Activated CD8-positive, alpha-beta T cell treated with anti-CD3 and anti-CD28 coated beads for 36 hours (primary cell): Measurements from ENCODE around the gene NAXE. TPM values are rescaled to one million over a fixed set of nuclear protein-coding genes. Genes with fewer than 3 reads are reported as not detected.
"Not testable (repeated sequence)": the region's sequence is repeated elsewhere in the genome, so short reads cannot be mapped to it uniquely, and the experiment has no call there.

ENCODE experiments used
- ATAC-seq: fragments of 200-7000 bp; cut with Tn5 transposase; one replicate; pipeline ENCODE4 v1.10.0; 2021; ENCODE audit warnings: mild to moderate bottlenecking, moderate library complexity
- CTCF ChIA-PET: fragments of 350-600 bp; sonication (Branson Sonifier 250); formaldehyde crosslinking; loops from one replicate; lab custom pipeline; 2021; ENCODE audit warnings: antibody characterized with exemption; lab: Charles Lee
- POLR2A ChIA-PET: fragments of 350-600 bp; sonication (Branson Sonifier 250); formaldehyde crosslinking; loops from one replicate; lab custom pipeline; 2021; ENCODE audit warnings: antibody characterized with exemption; lab: Charles Lee
- DNase-seq: peaks from one replicate; pipeline ENCODE4 v3.0.0-alpha.2; 2020
- H3K27ac Mint-ChIP-seq: one replicate; pipeline ENCODE4 v1.8.0; 2021; ENCODE audit warnings: mild to moderate bottlenecking, mixed read lengths
- H3K27me3 Mint-ChIP-seq: one replicate; pipeline ENCODE4 v1.8.0; 2021; ENCODE audit warnings: mixed read lengths
- H3K36me3 Mint-ChIP-seq: one replicate; pipeline ENCODE4 v1.8.0; 2021; ENCODE audit warnings: low read depth, mixed read lengths
- H3K4me1 Mint-ChIP-seq: one replicate; pipeline ENCODE4 v1.8.0; 2021; ENCODE audit warnings: low read depth, mixed read lengths
- H3K4me3 Mint-ChIP-seq: one replicate; pipeline ENCODE4 v1.8.0; 2021; ENCODE audit warnings: mild to moderate bottlenecking, moderate library complexity, mixed read lengths
- H3K9me3 Mint-ChIP-seq: one replicate; pipeline ENCODE4 v1.8.0; 2021; ENCODE audit warnings: mixed read lengths
- CTCF ChIP-seq: fragments of 200-600 bp; IDR thresholded peaks from one replicate; pipeline ENCODE4 v1.8.0; 2022; ENCODE audit warnings: antibody characterized with exemption, mild to moderate bottlenecking
- intact Hi-C: fragments of 100-400 bp; cut with micrococcal nuclease; formaldehyde crosslinking; loops from one replicate; pipeline ENCODE4 v1.10.0; 2022
- total RNA-seq, 2 experiments: library from RNA; stranded (reverse); gene quantifications; one replicate each; pipeline ENCODE4 v1.2.3, GENCODE V29; 2021

NAXE gene
- total RNA-seq, 2 experiments from 2014 or later = 65.4 to 68.6 TPM

GRCh38 chr1:156600733-156601121 lies 9.2 kb downstream of the NAXE start:
- Mint-ChIP-seq H3K4me1 (peaks cover 32% of the 10 kb centered on the region), H3K9me3 (no peaks in the 10 kb centered on the region), H3K27ac (peak overlapping the region; percentile 97), H3K27me3 (no peaks in the 10 kb centered on the region), H3K36me3 (peaks cover 40% of the 10 kb centered on the region), H3K4me3 (peak overlapping the region; percentile 93)
- CTCF ChIA-PET = interaction anchor here (1.0 to 5.5 kb wide), 11 partner anchors 8 to 215 kb away, joined by 3 to 27 read pairs (median 6); partner anchors contain the start of genes MEF2D and NAXE
- intact Hi-C loops = loop anchor here (5.0 kb wide), 1 partner anchor 143 kb away; no protein-coding TSS in a partner anchor
- ATAC-seq = no peak
- DNase-seq = peak; percentile 23
- POLR2A ChIA-PET = interaction anchor here (0.8 to 3.2 kb wide), 11 partner anchors 9 to 125 kb away, joined by 3 to 29 read pairs (median 4); partner anchors contain the start of gene NAXE
- no peak for TF ChIP-seq CTCF

- peak within 1 kb of the TSS; percentile 93 for H3K4me3 Mint-ChIP-seq
- intact Hi-C loops = loop anchor here (5.0 kb wide), 1 partner anchor 144 kb away; no protein-coding TSS in a partner anchor
- peak; percentile 77 for ATAC-seq
- peaks cover 32% of the 10 kb centered on the region for H3K4me1 Mint-ChIP-seq
- TF ChIP-seq CTCF = no peak
- ChIA-PET POLR2A (interaction anchor here (0.6 to 3.2 kb wide), 9 partner anchors 10 to 125 kb away, joined by 3 to 29 read pairs (median 4); partner anchors contain the start of gene NAXE), CTCF (interaction anchor here (0.6 to 5.5 kb wide), 14 partner anchors 7 to 215 kb away, joined by 3 to 27 read pairs (median 4); partner anchors contain the start of genes MEF2D and NAXE)
- H3K27ac Mint-ChIP-seq = peak within 1 kb of the TSS; percentile 97
- H3K27me3 Mint-ChIP-seq = no peaks in the 10 kb centered on the region
- peaks cover 37% of the 10 kb centered on the region for H3K36me3 Mint-ChIP-seq
- DNase-seq = peak; percentile 91
- H3K9me3 Mint-ChIP-seq = no peaks in the 10 kb centered on the region
These were observed 9.7 kb downstream of the NAXE start, which contains the start of gene GPATCH4 for GRCh38 chr1:156601122-156601830. Gene GPATCH4, minus strand, starts transcription at chr1:156601479.

- Mint-ChIP-seq H3K27me3 (no peaks in the 10 kb centered on the region), H3K4me3 (peak overlapping the region; percentile 93), H3K27ac (peak overlapping the region; percentile 97), H3K4me1 (peaks cover 32% of the 10 kb centered on the region), H3K9me3 (no peaks in the 10 kb centered on the region), H3K36me3 (peaks cover 35% of the 10 kb centered on the region)
- intact Hi-C loops = loop anchor here (5.0 kb wide), 1 partner anchor 145 kb away; no protein-coding TSS in a partner anchor
- no peak for TF ChIP-seq CTCF
- DNase-seq (peak; percentile 26), ATAC-seq (peak; percentile 2)
- CTCF ChIA-PET = interaction anchor here (0.6 to 5.5 kb wide), 10 partner anchors 12 to 182 kb away, joined by 3 to 27 read pairs (median 4); partner anchors contain the start of gene NAXE
- POLR2A ChIA-PET = interaction anchor here (0.6 to 3.2 kb wide), 3 partner anchors 10 to 105 kb away, joined by 3 to 29 read pairs (median 5); partner anchors contain the start of gene NAXE
These were observed 10.3 kb downstream of the NAXE start for GRCh38 chr1:156601892-156602291.

GRCh38 chr1:156602557-156602993 lies 11.0 kb downstream of the NAXE start:
- intact Hi-C loops = loop anchor here (5.0 kb wide), 1 partner anchor 145 kb away; no protein-coding TSS in a partner anchor
- H3K4me1 Mint-ChIP-seq = peaks cover 32% of the 10 kb centered on the region
- peaks cover 31% of the 10 kb centered on the region for H3K36me3 Mint-ChIP-seq
- H3K27ac Mint-ChIP-seq = peak overlapping the region; percentile 23
- H3K4me3 Mint-ChIP-seq = peak overlapping the region; percentile 35
- CTCF ChIA-PET = interaction anchor here (0.9 to 5.5 kb wide), 7 partner anchors 12 to 156 kb away, joined by 3 to 27 read pairs (median 4); partner anchors contain the start of gene NAXE
- peak; percentile 29 for TF ChIP-seq CTCF
- H3K27me3 Mint-ChIP-seq = no peaks in the 10 kb centered on the region
- H3K9me3 Mint-ChIP-seq = no peaks in the 10 kb centered on the region
- no peak for ATAC-seq
- peak; percentile 41 for DNase-seq
- POLR2A ChIA-PET = interaction anchor here (3.1 kb wide), 1 partner anchor 11 kb away, joined by 14 read pairs; the partner anchor contains the start of gene NAXE

GRCh38 chr1:156607344-156607743 lies 15.8 kb downstream of the NAXE start:
- ATAC-seq, DNase-seq, H3K27ac Mint-ChIP-seq, H3K36me3 Mint-ChIP-seq, H3K27me3 Mint-ChIP-seq, H3K9me3 Mint-ChIP-seq, H3K4me3 Mint-ChIP-seq: not testable (repeated sequence)
- intact Hi-C loops = loop anchor here (5.0 kb wide), 1 partner anchor 220 kb away; no protein-coding TSS in a partner anchor
- CTCF ChIA-PET = interaction anchor here (0.9 to 3.0 kb wide), 12 partner anchors 8 to 222 kb away, joined by 3 to 36 read pairs (median 15); partner anchors contain the start of genes NAXE and TTC24
- POLR2A ChIA-PET = interaction anchor here (0.7 to 0.8 kb wide), 2 partner anchors 8 to 146 kb away, joined by 3 to 5 read pairs; no protein-coding TSS in a partner anchor
- H3K4me1 Mint-ChIP-seq = peaks cover 14% of the 10 kb centered on the region
